ENCODE measurements around the gene MAGI2. TPM values are rescaled to one million over a fixed set of nuclear protein-coding genes. Genes with fewer than 3 reads are reported as not detected.

Gene MAGI2
- polyA plus RNA-seq, 3 donors from 2014 or later = not detected

DNA sequence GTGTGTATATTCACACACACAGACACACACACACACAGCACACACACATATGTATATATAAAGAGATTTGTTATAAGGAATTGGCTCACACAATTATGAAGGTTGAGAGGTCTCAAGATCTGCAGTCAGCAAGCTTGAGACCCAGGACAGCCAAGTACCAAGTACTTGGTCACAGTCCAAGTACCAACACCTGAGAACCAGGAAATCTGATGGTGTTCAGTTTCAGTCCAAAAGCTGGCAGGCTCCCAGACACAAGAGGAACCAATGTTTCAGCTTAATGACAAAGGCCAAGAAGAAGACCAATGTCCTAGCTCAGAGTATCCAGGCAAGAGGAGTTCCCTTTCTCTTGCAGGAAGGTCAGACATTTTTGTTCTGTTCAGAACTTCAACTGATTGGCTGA, 780.2 kb downstream of the MAGI2 start:
- Mint-ChIP-seq H3K9me3 (peaks cover 0 to 28% (median 12%) of the 10 kb centered on the region in 6 donors), H3K4me3 (no peak overlapping the region), H3K27ac (no peak overlapping the region), H3K27me3 (ENCODE audit: low read depth in 3 of 3) (peaks cover 0 to 2% (median 0%) of the 10 kb centered on the region in 3 donors), H3K4me1 (no peaks in the 10 kb centered on the region), H3K36me3 (peaks cover 0 to 3% (median 0%) of the 10 kb centered on the region in 3 donors)
- no peak for DNase-seq

DNA sequence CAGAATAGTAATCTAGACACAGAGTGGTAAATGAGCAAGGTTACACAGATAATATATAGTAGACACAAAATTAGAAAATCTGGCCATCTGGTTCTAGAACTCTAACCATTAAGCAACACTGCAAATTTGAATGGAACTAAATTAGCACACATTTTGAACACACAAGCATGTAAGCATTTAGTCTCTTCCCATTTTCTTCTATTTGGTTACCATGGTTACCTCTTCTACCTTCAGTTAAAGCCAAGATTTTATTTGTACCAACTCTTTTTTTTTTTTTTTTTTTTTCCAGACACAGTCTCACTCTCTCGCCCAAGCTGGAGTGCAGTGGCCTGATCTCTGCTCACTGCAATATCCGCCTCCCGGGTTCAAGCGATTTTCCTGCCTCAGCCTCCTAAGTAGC, 790.5 kb downstream of the MAGI2 start:
- H3K9me3 Mint-ChIP-seq = peaks cover 9 to 37% (median 22%) of the 10 kb centered on the region in 6 donors

DNA sequence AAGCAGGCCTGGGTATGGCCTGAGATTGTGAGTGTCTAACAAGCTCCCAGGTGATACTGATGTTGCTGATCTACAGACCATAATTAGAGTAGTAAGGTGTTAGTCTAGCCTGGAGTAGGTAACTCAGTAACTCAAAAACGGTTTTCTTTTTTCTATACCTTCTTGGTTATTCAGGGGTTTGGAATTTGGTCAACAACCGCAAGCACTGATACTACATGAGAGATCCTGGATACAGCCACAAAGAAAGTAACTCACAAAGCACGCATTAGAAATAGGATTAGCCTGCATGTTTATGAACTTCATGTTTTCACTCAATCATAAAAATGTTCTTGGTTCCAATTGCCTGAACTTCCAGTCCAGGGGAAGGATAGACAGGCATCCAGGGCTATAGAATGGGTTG, 803.5 kb downstream of the MAGI2 start:
- Mint-ChIP-seq H3K36me3 (no peaks in the 10 kb centered on the region), H3K4me3 (no peak overlapping the region), H3K27me3 (ENCODE audit: low read depth in 3 of 3) (no peaks in the 10 kb centered on the region), H3K4me1 (no peaks in the 10 kb centered on the region), H3K27ac (no peak overlapping the region), H3K9me3 (peaks cover 0 to 50% (median 17%) of the 10 kb centered on the region in 6 donors)
- DNase-seq = no peak

More for the DNA sequence above, 790.5 kb downstream of the MAGI2 start:
- Mint-ChIP-seq H3K27me3 (ENCODE audit: low read depth in 3 of 3) (no peaks in the 10 kb centered on the region), H3K4me1 (no peaks in the 10 kb centered on the region), H3K27ac (no peak overlapping the region), H3K4me3 (no peak overlapping the region), H3K36me3 (no peaks in the 10 kb centered on the region)
- no peak for DNase-seq

DNA sequence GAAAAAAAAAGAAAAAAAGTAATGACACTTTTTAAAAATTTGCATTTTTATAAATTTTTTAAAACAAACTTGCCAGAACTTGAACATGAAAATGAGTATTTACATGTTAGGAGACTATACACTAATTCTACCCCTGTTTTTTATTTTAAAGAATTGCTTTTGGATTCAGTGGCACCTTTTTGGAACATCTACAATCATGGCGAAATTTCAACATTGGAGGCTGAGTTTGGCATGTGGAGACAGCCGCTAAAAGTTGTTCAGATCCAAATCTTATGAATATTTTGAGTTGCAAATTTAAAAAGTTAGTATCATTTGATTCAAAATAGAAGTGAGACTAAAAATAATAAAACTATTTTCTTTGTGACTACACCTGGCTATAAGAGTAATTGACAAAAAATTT, 804.2 kb downstream of the MAGI2 start:
- no peaks in the 10 kb centered on the region for H3K27me3 Mint-ChIP-seq (ENCODE audit: low read depth in 3 of 3)
- no peak overlapping the region for H3K27ac Mint-ChIP-seq
- no peaks in the 10 kb centered on the region for H3K4me1 Mint-ChIP-seq
- H3K4me3 Mint-ChIP-seq = no peak overlapping the region
- no peaks in the 10 kb centered on the region for H3K36me3 Mint-ChIP-seq
- H3K9me3 Mint-ChIP-seq = peaks cover 0 to 50% (median 18%) of the 10 kb centered on the region in 6 donors
- DNase-seq = no peak

DNA sequence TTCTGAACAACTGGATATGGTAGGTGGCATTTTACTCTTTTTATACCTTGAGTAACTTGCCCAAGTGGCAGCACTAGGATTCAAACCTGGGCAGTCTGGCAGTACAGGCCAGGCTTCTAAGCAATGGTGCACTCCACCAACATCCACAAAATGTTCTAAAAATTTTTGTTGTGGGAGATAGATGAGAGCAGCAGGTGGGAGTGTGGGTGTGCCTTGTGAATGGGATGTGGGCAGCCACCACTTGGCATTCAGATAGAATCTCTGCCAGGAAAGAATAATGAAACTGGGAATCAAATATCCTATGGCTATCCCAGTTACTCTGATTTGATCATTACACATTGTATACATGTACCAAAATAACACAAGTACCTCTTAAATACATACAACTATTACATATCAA, 810.7 kb downstream of the MAGI2 start:
- H3K9me3 Mint-ChIP-seq = peaks cover 2 to 28% (median 12%) of the 10 kb centered on the region in 6 donors
- no peaks in the 10 kb centered on the region for H3K27me3 Mint-ChIP-seq (ENCODE audit: low read depth in 3 of 3)
- DNase-seq = no peak
- no peak overlapping the region for H3K27ac Mint-ChIP-seq
- H3K36me3 Mint-ChIP-seq = no peaks in the 10 kb centered on the region
- H3K4me1 Mint-ChIP-seq = no peaks in the 10 kb centered on the region
- no peak overlapping the region for H3K4me3 Mint-ChIP-seq

DNA sequence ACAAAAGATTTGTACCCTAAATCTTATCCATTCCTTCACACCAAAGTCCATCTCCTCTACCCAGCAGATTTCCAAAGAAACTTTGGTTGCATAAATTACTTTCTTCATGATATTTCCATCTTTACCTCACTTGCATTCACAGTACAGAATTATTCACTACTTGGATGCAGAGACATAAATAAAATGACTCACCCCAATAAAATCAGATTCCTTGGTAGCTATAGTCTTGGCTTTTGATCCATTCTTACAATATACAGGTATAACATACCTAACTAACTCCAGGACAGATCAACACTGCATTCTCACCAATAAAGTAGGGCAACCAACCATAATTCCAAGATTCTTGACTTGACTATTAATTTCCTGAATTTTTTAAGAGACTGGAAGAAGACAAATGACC, 815.1 kb downstream of the MAGI2 start:
- DNase-seq = no peak

DNA sequence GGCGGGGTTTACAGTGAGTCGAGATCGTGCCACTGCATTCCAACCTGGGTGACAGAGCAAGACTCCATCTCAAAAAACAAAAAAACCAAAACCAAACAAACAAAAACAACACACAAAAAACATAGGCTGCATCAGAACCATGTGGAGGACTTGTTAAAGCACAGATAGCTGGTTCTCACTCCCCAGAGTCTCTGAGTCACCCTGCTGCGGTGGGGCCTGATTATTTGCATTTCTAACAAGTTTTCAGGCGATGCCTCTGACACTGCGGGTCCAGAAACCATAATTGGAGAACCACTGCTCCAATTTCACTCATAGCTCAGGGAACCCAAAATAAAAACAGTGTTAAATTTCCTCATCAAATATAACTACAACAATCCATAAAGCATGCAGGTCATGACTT, 816.7 kb downstream of the MAGI2 start:
- Mint-ChIP-seq H3K27ac (no peak overlapping the region), H3K9me3 (peaks cover 10 to 35% (median 17%) of the 10 kb centered on the region in 6 donors), H3K36me3 (no peaks in the 10 kb centered on the region), H3K27me3 (ENCODE audit: low read depth in 3 of 3) (no peaks in the 10 kb centered on the region), H3K4me3 (no peak overlapping the region), H3K4me1 (no peaks in the 10 kb centered on the region)
- DNase-seq = no peak

More for the DNA sequence above, 815.1 kb downstream of the MAGI2 start:
- Mint-ChIP-seq H3K36me3 (no peaks in the 10 kb centered on the region), H3K27ac (no peak overlapping the region), H3K9me3 (peaks cover 2 to 40% (median 11%) of the 10 kb centered on the region in 6 donors), H3K4me1 (no peaks in the 10 kb centered on the region), H3K27me3 (ENCODE audit: low read depth in 3 of 3) (no peaks in the 10 kb centered on the region), H3K4me3 (no peak overlapping the region)

DNA sequence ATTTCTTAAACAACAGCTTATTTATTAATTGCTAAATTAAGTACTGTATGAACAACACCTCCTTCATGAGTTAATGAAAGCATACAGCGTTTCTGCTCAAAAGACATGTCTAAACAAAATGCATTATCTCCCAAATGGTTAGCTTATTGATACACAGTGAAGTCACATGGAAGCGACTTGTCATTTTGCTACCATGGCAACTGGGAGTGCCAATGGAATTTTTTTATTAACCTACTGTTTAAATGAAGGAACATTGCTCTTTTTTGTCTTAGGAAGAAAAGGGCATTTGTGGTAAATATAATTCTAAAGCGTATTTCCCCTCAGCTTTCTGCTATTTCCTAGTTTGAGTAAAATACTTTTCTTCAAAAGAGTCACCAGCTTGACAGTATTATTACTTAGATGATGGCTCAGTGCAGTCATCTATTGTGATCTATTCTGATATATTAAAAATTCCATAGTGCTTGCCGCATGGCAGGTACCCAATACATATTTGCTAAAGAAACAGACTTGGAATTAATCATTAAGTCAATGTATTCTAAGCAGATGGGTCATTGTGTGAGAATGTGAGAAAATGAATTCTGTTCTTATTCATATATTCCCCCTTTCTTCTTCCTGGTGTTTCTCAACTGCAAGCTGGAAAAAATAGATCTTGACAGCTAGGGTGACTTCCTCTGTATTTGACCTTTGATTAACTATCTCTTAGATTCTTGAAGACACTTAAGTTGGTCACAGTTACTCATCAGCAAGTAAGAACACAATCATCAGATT, 818.3 kb downstream of the MAGI2 start:
- Mint-ChIP-seq H3K36me3 (peaks cover 0 to 4% (median 0%) of the 10 kb centered on the region in 3 donors), H3K27me3 (ENCODE audit: low read depth in 3 of 3) (no peaks in the 10 kb centered on the region)

DNA sequence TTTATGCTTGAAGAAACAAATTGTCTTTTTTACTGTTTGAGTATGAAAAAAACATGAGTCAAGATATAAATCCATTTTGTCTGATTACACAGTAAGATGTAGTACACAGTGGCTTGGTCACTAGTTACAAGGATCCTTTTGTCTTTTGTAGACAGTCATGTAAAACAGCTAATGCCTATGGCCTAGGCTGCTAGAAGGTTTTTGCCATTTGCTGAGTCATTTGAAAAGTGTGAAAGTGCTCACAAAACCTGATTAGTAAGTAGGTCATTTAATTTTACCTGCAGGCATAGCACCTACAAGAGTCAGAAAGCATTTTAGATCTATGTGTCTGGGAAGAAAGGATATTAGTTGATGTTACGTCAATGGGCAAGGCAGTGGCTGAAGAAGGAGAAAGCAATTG, 819.4 kb downstream of the MAGI2 start:
- Mint-ChIP-seq H3K27ac (no peak overlapping the region), H3K27me3 (ENCODE audit: low read depth in 3 of 3) (no peaks in the 10 kb centered on the region), H3K36me3 (peaks cover 0 to 4% (median 0%) of the 10 kb centered on the region in 3 donors), H3K4me3 (no peak overlapping the region), H3K4me1 (no peaks in the 10 kb centered on the region), H3K9me3 (peaks cover 8 to 42% (median 24%) of the 10 kb centered on the region in 6 donors)
- no peak for DNase-seq

More for the DNA sequence above, 818.3 kb downstream of the MAGI2 start:
- Mint-ChIP-seq H3K4me1 (no peaks in the 10 kb centered on the region), H3K27ac (no peak overlapping the region), H3K9me3 (peaks cover 8 to 37% (median 26%) of the 10 kb centered on the region in 6 donors), H3K4me3 (no peak overlapping the region)
- DNase-seq = no peak

DNA sequence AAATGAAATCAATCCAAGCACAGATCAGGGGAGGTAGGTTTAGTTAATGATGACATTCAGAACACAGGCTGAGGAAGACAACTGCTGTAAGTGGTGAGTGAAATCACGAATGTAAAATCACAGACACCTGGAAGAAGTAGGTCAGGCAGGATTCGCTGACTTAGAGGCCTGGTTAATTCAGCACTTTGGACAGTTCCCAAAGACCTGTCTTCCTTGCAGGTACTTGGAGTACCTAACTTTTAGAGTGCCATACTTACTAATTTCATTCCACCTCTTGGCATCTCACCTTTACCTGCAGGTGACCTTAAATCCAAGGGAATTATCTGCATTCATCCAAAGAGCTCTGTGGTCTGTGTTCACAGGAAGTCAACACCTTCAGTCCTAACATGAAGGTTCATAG, 832.5 kb downstream of the MAGI2 start:
- H3K27me3 Mint-ChIP-seq (ENCODE audit: low read depth in 3 of 3) = no peaks in the 10 kb centered on the region
- no peak overlapping the region for H3K4me3 Mint-ChIP-seq
- H3K4me1 Mint-ChIP-seq = no peaks in the 10 kb centered on the region
- peaks cover 0 to 26% (median 13%) of the 10 kb centered on the region in 6 donors for H3K9me3 Mint-ChIP-seq
- no peak overlapping the region for H3K27ac Mint-ChIP-seq
- H3K36me3 Mint-ChIP-seq = no peaks in the 10 kb centered on the region
- DNase-seq = no peak

DNA sequence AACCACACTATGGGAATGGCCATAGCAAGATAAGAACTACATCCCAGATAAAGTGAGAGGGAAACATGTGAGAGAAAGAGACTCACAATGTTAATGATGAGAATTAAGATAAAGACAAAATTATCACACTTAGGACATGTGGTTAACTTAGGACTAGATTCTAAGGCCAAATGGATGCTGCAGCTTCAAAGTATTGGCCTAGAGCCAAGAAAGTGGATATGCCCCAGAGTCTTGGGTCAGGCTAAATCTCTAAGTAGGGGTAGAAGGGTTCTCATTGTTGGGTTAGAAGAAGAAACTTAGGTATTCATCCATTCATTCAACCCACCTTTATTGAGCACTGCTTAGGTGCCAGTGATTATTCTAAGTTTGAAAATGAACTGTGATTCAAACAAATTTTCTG, 836.9 kb downstream of the MAGI2 start:
- Mint-ChIP-seq H3K27ac (no peak overlapping the region), H3K27me3 (ENCODE audit: low read depth in 3 of 3) (no peaks in the 10 kb centered on the region), H3K36me3 (no peaks in the 10 kb centered on the region), H3K4me1 (no peaks in the 10 kb centered on the region), H3K9me3 (peaks cover 3 to 28% (median 10%) of the 10 kb centered on the region in 6 donors), H3K4me3 (no peak overlapping the region)
- DNase-seq = no peak

DNA sequence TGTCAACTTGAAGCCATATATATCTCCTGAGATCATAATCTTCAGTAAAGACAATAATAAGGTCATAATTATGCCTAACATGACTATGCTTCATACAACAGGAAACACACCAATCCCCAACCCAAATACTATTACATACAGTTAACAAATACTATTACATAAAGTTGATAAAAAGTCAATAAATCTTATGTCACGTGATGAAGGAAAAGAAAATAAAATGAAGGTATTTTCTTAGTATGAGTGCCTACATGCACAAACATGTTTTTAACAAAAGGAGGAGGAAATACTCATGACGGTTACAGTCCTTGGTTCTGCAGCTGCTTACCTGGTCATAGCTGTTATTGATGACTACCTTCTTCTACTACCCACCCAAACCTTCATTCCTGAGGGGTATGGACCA, 844.2 kb downstream of the MAGI2 start:
- no peak overlapping the region for H3K4me3 Mint-ChIP-seq
- H3K9me3 Mint-ChIP-seq = peaks cover 4 to 31% (median 9%) of the 10 kb centered on the region in 6 donors
- no peaks in the 10 kb centered on the region for H3K27me3 Mint-ChIP-seq (ENCODE audit: low read depth in 3 of 3)
- no peaks in the 10 kb centered on the region for H3K4me1 Mint-ChIP-seq
- DNase-seq = no peak
- no peak overlapping the region for H3K27ac Mint-ChIP-seq
- no peaks in the 10 kb centered on the region for H3K36me3 Mint-ChIP-seq

DNA sequence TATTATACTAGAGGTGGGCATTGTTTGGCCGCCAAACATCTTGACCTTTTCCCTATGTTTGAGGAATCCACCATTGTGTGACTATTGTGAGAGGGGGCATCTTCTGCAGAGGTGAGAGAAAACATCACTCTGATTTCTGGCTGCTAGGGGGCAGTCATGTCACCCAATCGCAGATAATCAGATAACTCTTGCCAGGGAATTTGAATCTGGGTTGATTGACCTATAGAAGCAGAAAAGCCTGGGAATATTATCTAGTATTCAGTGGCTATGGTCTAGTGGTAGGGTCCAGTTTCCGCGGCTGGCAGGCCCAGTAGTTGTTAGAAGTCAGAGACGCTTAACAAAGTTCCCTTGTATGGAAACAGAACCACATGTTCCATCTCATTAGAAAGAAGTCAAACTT, 846.4 kb downstream of the MAGI2 start:
- Mint-ChIP-seq H3K4me3 (no peak overlapping the region), H3K27ac (no peak overlapping the region), H3K4me1 (no peaks in the 10 kb centered on the region), H3K36me3 (no peaks in the 10 kb centered on the region), H3K27me3 (ENCODE audit: low read depth in 3 of 3) (no peaks in the 10 kb centered on the region), H3K9me3 (peaks cover 4 to 23% (median 5%) of the 10 kb centered on the region in 6 donors)
- DNase-seq = no peak

DNA sequence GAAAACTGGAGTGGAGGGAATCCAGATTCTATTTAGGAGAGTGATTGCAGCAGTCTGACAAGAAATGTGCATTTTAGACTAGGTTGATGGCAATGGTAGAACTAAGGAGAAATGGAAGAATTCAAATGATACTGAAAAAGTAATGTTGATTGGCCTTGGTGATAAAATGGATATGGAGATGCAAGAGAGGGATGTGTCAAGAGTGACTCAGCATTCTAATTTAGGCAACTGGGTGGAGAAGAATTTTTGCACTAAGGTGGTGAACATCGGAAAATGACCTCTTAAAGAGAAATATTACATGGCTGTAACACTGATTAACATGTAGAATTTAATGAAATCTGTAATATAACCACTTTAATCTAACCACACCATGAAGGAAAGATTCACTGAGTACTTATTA, 848.3 kb downstream of the MAGI2 start:
- H3K27ac Mint-ChIP-seq = no peak overlapping the region
- no peaks in the 10 kb centered on the region for H3K27me3 Mint-ChIP-seq (ENCODE audit: low read depth in 3 of 3)
- peaks cover 0 to 14% (median 3%) of the 10 kb centered on the region in 6 donors for H3K9me3 Mint-ChIP-seq
- DNase-seq = no peak
- H3K4me3 Mint-ChIP-seq = no peak overlapping the region
- no peaks in the 10 kb centered on the region for H3K4me1 Mint-ChIP-seq
- no peaks in the 10 kb centered on the region for H3K36me3 Mint-ChIP-seq

DNA sequence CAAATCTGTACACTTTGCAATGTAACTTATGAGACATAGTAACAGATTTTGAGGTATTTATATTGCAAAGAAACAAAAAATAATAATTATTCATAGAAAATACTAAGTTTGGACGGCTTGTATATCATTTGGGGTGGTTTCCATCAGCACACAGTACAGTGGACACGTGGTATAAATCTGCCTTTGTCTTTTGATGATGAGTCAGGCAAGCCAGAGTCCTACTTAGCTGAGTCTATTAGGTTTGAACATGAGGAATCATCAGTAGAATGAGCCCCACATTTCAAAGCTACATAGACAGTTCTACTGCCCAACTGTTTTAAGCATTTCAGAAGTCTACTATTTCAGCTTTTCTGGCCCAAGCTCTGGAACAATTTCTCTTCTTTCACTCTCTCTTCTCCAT, 851.7 kb downstream of the MAGI2 start:
- no peaks in the 10 kb centered on the region for H3K4me1 Mint-ChIP-seq
- peaks cover 0 to 8% (median 4%) of the 10 kb centered on the region in 6 donors for H3K9me3 Mint-ChIP-seq
- no peaks in the 10 kb centered on the region for H3K27me3 Mint-ChIP-seq (ENCODE audit: low read depth in 3 of 3)
- no peaks in the 10 kb centered on the region for H3K36me3 Mint-ChIP-seq
- no peak for DNase-seq
- no peak overlapping the region for H3K4me3 Mint-ChIP-seq
- no peak overlapping the region for H3K27ac Mint-ChIP-seq

Data from immature natural killer cell (primary cell).